Activated CD4-positive, alpha-beta T cell treated with anti-CD3 and anti-CD28 coated beads, Interleukin-2, amount 50 U/mL, for 4 hours (primary cell): ENCODE data around the gene SYNE2.
"Not testable (repeated sequence)": the region's sequence is repeated elsewhere in the genome, so short reads cannot be mapped to it uniquely, and the experiment has no call there.

Experiments used
- DNase-seq, 2 experiments: peaks; one replicate each; pipeline ENCODE4 v3.0.0-alpha.2; 2020

The SYNE2 gene

GRCh38 chr14:64137657-64138290 lies 285.0 kb downstream of the SYNE2 start:
- DNase-seq, result no peak

- DNase-seq, result no peak
Measured at GRCh38 chr14:64147126-64147790, 294.5 kb downstream of the SYNE2 start.

DNA sequence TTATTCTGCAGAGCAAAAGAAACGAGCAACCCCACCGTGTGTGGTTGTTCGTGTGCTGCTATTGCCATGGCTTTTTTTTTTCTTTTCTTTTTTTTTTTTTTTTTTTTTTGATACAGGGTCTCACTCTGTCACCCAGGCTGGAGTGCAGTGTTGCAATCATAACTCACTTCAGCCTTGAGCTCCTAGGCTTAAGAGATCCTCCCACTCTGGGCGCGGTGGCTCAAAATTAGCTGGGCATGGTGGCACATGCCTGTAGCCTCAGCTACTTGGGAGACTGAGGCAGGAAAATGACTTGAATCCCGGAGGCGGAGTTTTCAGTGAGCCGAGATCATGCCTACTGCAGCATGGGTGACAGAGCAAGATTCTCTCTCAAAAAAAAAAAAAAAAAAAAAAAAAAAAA lies 297.1 kb downstream of the SYNE2 start:
- DNase-seq, result no peak

- no peak for DNase-seq
Measured at GRCh38 chr14:64158608-64159007, 305.8 kb downstream of the SYNE2 start.

DNA sequence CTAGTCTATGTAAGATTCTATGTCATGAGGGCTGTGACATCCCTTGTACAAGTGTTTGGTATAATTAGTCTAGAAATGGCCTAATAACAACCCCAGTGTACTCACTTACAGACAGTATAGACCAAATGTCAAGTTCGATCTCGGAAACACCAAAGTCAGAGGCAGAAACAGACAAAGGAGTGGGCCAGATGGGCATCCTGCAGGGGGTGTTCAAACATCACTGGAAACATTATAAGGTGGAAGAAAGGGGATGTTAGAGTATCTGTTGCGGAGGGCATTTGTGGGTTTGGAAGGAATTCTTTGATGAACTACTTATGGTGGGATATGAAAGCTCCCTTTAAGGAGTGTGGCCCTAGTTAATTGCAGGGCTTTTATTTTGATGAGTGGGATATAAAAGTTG lies 306.8 kb downstream of the SYNE2 start:
- no peak for DNase-seq

DNA sequence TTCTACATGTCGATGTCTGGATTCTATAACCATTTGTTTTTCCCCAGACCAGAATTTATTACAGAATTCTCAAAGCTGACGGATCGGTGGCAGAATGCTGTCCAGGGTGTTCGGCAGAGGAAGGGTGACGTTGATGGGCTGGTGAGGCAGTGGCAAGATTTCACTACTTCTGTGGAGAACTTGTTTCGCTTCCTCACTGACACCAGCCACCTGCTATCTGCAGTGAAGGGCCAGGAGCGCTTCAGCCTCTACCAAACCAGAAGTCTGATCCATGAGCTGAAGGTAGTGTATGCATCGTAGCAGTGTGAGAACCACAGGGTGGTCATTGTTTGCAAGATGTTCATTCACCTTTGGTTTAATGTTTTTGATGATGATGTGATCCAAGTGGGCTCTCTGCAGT lies 317.4 kb downstream of the SYNE2 start:
- no peak for DNase-seq

- no peak for DNase-seq
Measured at GRCh38 chr14:64174922-64175782, 322.3 kb downstream of the SYNE2 start.

GRCh38 chr14:64176330-64176729 lies 323.5 kb downstream of the SYNE2 start:
- no peak for DNase-seq

- no peak for DNase-seq
Measured at GRCh38 chr14:64178814-64179213, 326.0 kb downstream of the SYNE2 start.

- not testable (repeated sequence) for DNase-seq
Measured at GRCh38 chr14:64182908-64183307, 330.1 kb downstream of the SYNE2 start.

GRCh38 chr14:64184103-64184729 lies 331.4 kb downstream of the SYNE2 start:
- no peak for DNase-seq

GRCh38 chr14:64185184-64185583 lies 332.4 kb downstream of the SYNE2 start:
- DNase-seq, result no peak

DNA sequence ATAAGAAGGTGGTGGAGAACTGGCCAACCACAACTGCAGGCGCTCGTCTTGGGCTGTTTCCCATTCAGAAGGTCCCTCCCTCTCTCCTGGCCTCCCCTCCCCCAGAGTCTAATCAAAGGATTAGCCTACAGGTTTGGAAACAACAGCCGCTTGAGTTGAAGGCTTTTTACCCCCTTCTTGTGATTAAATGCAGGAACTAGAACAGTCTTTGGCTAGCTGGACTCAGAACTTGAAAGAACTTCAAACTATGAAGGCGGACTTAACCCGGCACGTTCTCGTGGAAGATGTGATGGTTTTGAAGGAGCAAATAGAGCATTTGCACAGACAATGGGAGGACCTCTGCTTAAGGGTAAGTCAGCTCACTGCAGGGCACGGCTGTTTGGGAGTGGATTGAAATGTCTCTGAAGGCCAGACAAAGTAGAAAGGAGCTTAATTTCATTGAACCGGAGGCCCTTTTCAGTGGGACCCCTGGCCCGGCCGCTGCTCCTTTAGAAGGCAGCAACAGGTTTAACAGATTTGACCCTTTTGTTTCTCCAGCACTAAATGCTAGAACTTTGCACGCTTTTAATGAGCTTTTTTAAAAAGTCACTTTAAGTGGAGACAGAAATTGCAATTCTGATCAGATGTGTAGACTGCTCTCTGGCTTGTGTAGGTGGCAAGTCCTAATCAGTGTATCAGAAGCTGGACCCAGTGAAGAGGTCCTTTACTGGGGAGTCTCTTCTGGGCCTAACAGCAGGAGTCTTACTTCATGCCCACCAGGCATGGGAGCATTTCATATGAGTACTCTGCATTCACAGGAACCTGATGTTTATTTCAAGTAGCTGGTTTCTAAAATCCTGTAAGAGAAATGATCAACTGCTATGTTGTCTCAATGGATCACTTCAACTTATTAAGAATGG lies 333.7 kb downstream of the SYNE2 start:
- no peak for DNase-seq

- DNase-seq, result no peak
Measured at GRCh38 chr14:64187331-64187730, 334.5 kb downstream of the SYNE2 start.

GRCh38 chr14:64190974-64191502 lies 338.2 kb downstream of the SYNE2 start:
- no peak for DNase-seq

GRCh38 chr14:64191756-64192155 lies 339.0 kb downstream of the SYNE2 start:
- DNase-seq, result no peak

- no peak for DNase-seq
Measured at GRCh38 chr14:64193821-64194220, 341.0 kb downstream of the SYNE2 start.

GRCh38 chr14:64194404-64194803 lies 341.6 kb downstream of the SYNE2 start:
- DNase-seq, result no peak

DNA sequence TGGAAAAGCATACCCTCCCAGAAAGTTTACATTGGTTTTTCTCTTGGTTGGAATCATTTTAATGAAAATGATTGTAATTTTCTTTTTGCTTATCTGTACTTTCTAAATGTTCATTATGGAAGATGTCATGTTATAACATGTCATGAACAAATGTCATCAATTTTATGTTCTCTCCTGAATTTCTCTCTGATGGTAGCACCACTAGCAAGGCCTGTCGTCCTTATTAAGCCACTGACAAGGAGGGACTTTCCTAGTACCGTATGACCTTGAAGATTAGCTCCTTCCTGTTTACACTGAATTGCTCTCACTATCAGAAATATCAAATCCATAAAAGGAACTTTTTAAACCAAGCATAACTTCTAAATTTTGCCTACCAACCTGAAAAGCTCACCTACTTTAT lies 342.4 kb downstream of the SYNE2 start:
- DNase-seq, result no peak

DNA sequence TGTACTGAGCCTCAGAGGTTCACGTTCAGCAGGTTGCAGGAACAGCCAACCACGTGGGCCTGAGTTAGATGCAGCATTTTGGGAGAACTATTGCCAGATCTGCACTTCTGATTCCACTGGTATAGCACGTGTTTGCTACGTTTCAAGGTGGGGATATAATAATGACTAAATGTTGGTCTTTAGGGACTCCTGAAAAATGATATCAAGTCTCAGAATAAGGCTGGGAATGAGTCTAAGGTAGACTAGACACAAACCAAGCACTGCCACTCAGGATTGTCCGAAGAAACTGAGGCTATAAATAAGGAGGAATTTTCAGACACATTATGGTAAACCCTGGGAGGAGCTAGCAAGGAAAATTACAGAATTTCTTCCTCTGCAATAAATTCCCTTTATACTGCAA lies 343.3 kb downstream of the SYNE2 start:
- DNase-seq, result no peak

DNA sequence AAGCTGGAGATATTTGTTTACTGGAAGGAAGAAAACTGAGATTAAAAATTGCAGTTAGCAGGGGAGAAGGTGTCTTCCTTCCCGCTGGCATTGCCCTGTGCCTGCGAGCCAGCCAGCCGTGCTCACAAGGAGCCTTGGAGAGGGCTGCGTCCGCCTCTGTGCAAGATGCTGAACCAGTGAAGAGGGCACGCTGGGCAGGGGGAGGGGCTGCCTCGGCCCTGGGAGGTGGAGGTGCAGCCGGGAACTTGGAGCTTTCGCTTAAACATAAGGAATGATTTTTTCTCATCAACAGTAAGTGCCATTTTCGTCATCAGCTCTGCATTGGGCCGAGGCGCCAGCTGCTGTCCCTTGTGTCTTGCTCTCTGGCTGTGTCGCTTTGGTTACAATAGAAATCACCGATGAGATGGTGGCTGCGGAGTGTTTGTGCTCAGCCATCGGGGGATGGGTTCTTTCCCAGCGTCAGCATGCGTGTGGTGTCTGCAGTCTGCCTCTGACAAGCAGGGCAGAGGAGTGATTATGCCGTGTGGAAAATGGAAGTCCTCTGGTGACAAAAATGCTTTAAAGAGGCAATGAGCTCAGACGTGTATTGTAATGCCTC lies 344.1 kb downstream of the SYNE2 start:
- no peak for DNase-seq

DNA sequence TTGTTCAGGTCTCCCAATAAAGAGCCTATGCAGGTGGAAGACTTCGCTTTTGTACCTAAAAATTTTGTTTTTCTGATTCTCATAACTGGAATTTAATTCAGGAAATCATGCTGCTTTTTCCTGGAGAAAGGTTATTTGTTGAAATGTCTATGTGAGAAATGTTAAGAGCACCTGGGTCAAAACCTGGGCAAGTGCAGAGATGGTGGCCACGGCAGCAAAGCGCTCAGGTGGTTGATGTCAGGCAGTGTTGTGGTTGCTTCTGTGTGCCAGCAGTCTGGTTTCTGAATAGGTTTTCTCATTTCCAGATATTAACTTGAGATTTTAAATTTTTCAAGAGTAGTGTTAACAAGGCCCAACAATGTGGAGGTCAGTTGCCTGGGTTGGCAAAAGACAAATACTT lies 345.2 kb downstream of the SYNE2 start:
- no peak for DNase-seq
